ENCODE measurements around the gene CES1.
"Not testable (repeated sequence)": the region's sequence is repeated elsewhere in the genome, so short reads cannot be mapped to it uniquely, and the experiment has no call there.

The CES1 gene

DNA sequence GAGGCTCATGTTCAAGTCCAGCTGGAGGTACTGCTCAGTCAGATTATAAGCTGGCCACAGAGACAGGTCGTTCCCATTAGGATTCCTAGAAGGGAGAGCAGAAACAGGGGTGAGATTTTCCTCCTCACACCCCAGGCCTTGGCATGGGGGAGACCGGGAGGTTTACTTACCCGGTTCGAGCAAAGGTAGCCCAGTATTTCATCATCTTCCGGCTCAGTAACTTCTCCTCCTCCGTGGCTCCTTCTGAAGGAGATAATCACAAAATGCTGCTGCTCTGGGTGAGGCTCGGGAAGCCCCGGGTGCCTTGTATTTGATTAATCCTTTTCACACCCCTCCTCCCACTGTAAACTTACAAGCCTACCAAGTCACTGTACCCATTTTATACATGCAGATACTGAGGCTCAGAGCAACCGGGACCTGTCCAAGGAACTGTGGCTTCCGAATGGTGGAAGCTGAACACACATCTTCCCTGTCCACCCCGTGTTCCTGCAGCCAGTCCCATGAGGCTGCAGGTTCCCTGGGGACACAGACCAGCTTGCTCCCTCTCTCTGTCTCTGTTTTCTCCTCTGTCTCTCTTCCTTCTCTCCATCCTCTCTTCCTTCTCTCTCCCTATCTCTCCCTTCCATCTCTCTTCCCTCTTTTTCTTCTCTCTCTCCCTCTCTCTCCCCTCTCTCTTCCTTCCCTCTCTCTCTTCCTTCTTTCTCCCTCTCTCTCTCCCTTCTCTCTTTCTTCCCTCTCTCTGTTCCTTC lies 13.9 kb upstream of the CES1 start:
- DNase-seq (ENCODE audit: low spot score): no peak
- in situ Hi-C loops (cut with MboI; ENCODE audit: low pct_unique_long_range_greater_than_20kb, low sequenced_read_pairs, unreplicated experiment): loop anchor here (10.0 kb wide), 1 partner anchor 382 kb away; no protein-coding TSS in a partner anchor
- TF ChIP-seq, protein P1, sequence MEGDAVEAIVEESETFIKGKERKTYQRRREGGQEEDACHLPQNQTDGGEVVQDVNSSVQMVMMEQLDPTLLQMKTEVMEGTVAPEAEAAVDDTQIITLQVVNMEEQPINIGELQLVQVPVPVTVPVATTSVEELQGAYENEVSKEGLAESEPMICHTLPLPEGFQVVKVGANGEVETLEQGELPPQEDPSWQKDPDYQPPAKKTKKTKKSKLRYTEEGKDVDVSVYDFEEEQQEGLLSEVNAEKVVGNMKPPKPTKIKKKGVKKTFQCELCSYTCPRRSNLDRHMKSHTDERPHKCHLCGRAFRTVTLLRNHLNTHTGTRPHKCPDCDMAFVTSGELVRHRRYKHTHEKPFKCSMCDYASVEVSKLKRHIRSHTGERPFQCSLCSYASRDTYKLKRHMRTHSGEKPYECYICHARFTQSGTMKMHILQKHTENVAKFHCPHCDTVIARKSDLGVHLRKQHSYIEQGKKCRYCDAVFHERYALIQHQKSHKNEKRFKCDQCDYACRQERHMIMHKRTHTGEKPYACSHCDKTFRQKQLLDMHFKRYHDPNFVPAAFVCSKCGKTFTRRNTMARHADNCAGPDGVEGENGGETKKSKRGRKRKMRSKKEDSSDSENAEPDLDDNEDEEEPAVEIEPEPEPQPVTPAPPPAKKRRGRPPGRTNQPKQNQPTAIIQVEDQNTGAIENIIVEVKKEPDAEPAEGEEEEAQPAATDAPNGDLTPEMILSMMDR (IDR thresholded peaks at IDR 0.05; ENCODE audit: extremely low read depth, insufficient read depth, missing control alignments): no peak

DNA sequence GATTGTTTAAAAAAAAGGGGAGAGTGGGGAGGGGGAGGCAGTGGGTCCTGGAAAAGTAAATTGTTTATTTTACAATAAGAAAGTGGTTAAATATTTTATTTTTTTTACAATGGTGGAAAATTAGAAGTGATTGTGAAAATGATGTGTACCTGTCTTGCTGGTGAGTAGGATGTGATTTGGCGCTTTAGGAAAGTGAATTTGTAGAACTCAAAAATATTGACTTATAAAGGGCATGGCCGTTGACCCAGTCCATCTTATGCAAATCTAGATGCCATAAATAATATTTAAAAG lies 10.2 kb upstream of the CES1 start:
- TF ChIP-seq, protein P1 (IDR thresholded peaks at IDR 0.05; ENCODE audit: extremely low read depth, insufficient read depth, missing control alignments): no peak
- no peak for DNase-seq (ENCODE audit: low spot score)
- in situ Hi-C loops (cut with MboI; ENCODE audit: low pct_unique_long_range_greater_than_20kb, low sequenced_read_pairs, unreplicated experiment): loop anchor here (5.0 to 10.0 kb wide), 2 partner anchors 131 to 378 kb away; no protein-coding TSS in a partner anchor

DNA sequence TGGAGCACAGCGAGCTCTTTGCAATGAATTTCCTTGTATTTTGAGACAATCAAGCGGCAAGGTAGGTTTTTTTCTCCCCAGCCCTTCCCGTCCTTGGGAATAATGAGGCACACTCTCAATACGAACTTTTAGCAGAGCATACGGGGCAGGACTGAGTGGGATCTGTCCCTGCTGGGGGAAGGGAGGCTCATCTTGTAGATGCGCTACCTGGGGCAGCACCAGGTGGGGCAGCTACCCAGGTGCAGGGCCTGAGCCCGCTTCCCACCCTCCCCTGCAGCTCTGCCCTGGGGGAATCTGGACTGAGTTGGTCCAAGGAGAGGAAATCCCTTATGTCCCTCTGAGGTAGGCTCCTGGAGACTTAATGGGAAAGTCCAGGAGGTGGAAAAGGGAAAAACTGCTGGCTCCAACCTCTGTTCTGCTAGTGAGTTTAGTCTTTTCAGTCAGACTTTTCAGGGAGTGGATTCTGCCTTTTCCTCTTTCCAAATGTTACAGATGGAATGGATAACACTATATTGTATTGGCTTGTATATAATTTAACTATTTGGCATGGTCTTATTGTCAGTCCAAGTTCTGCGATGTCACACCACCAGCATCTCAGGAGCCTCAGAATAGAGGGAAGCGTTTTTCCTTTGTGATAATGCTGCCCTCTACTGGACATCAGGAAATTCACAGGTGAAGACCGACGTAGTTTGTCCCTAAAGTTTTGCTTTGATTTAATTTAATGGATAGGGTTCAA lies 9.6 kb upstream of the CES1 start:
- TF ChIP-seq, protein P1 (IDR thresholded peaks at IDR 0.05; ENCODE audit: extremely low read depth, insufficient read depth, missing control alignments): peak; percentile 67
- peak; percentile 65 for DNase-seq (ENCODE audit: low spot score)
- in situ Hi-C loops (cut with MboI; ENCODE audit: low pct_unique_long_range_greater_than_20kb, low sequenced_read_pairs, unreplicated experiment): loop anchor here (5.0 to 10.0 kb wide), 2 partner anchors 130 to 378 kb away; no protein-coding TSS in a partner anchor

DNA sequence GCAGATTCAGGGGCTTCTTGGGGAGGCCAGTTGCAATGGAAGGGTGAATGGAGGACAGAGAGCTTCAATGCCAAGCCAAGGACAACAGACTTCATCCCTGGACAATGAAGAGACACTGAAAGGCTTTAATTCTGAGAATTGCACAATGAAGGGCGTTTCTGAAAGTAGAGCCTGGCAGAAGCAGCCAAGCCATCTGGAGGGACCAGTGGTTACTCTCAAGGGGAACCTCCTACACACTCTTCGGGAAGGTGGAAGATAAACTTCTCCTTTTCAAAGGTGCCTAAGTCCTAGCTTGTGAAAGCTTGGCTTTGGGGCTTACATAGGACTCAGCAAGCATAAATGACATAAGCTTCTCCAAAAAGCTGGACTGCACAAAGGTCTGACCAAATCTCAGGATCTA lies 6.2 kb upstream of the CES1 start:
- in situ Hi-C loops (cut with MboI; ENCODE audit: low pct_unique_long_range_greater_than_20kb, low sequenced_read_pairs, unreplicated experiment): no loop called here
- no peak for DNase-seq (ENCODE audit: low spot score)
- TF ChIP-seq, protein P1 (IDR thresholded peaks at IDR 0.05; ENCODE audit: extremely low read depth, insufficient read depth, missing control alignments): no peak

DNA sequence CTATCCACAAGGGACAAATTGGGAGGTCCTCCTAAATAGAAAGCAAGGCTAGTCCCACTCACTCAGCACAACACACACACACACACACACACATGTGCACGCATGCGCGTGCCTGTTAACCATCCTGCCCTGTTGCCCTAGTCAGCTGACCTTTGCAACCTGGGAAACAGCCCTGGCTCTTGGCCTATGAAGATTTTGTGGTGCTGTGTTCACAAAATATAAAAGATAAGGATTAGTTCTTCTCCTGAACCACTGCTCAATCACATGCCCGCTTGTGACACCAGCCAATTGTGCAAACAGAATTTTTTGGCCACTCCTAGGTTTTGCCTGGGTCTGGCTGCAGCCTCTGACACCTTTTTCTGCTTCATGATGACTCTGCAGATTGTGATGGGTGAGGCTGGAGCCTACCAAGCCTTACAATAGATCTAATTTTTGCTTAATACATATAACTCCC lies 3.3 kb upstream of the CES1 start:
- no peak for DNase-seq (ENCODE audit: low spot score)
- in situ Hi-C loops (cut with MboI; ENCODE audit: low pct_unique_long_range_greater_than_20kb, low sequenced_read_pairs, unreplicated experiment): no loop called here
- TF ChIP-seq, protein P1 (IDR thresholded peaks at IDR 0.05; ENCODE audit: extremely low read depth, insufficient read depth, missing control alignments): no peak

DNA sequence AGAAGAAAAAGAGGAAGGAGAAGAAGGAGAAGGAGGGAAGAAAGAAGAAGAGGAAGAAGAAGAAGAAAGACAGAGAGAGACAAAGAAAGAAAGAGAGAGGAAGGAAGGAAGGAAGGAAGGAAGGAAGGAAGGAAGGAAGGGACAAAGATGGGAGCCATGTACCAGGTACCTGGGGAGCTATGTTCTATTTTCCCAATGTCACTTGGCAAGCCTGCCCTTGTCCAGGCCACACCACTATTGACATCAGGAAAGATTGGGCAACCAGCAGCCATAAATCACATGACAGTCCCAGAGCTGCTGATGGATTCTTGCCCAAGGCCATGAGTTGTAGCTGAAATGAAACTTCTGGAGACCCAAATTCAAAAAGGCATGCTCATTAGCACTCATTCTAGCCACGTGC lies 2.7 kb upstream of the CES1 start:
- TF ChIP-seq, protein P1 (IDR thresholded peaks at IDR 0.05; ENCODE audit: extremely low read depth, insufficient read depth, missing control alignments): no peak
- DNase-seq (ENCODE audit: low spot score): no peak
- in situ Hi-C loops (cut with MboI; ENCODE audit: low pct_unique_long_range_greater_than_20kb, low sequenced_read_pairs, unreplicated experiment): no loop called here

DNA sequence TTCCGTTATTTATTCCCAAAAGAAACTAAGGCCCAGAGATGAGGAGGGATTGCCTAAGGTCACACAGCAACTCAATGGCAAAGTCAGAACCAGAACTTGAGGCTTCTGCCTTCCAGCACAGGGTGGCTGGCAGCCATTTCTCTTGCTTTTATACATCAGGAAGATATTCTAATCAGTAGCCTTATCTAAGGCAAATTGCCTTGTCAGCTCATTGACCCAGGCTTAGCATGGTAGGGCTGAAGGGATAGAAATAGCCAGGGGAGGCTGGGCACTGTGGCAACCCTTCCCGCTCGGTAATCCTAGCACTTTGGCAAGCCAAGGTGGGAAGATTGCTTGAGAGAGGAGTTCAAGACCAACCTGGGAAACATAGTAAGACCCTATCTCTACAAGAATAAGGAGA lies 2.3 kb upstream of the CES1 start:
- in situ Hi-C loops (cut with MboI; ENCODE audit: low pct_unique_long_range_greater_than_20kb, low sequenced_read_pairs, unreplicated experiment); DNase-seq (ENCODE audit: low spot score): not testable (repeated sequence)
